Esophagus (tissue), 2 donors: ENCODE data around the gene LEP. TPM values are rescaled to one million over a fixed set of nuclear protein-coding genes. Genes with fewer than 3 reads are reported as not detected.
A peak's percentile ranks its signal among the peaks of the same experiment; 100 is the strongest.

Experiments used
- H3K27ac ChIP-seq, 2 donors: one replicate each; pipeline ENCODE4 v1.5.1; 2013; ENCODE audit warnings: low read depth in 2 of 2, mild to moderate bottlenecking in 2 of 2, inconsistent platforms in 1 of 2, low read length in 1 of 2, moderate library complexity in 1 of 2
- H3K27me3 ChIP-seq, 2 donors: one replicate each; pipeline ENCODE4 v1.6.1; 2013; ENCODE audit warnings: low read length in 2 of 2, control low read depth in 1 of 2, mild to moderate bottlenecking in 1 of 2; ENCODE audit not compliant: insufficient read depth in 2 of 2, control insufficient read depth in 1 of 2
- H3K36me3 ChIP-seq, 2 donors: one replicate each; pipeline ENCODE4 v1.6.1; 2013; ENCODE audit warnings: low read length in 1 of 2; ENCODE audit not compliant: control insufficient read depth in 2 of 2, insufficient read depth in 2 of 2
- H3K4me1 ChIP-seq, 2 donors: one replicate each; pipeline ENCODE4 v1.6.1; 2013; ENCODE audit warnings: low read length in 1 of 2; ENCODE audit not compliant: control insufficient read depth in 2 of 2, insufficient read depth in 2 of 2
- H3K4me3 ChIP-seq, 2 donors: one replicate each; pipeline ENCODE4 v1.5.1; 2013; ENCODE audit warnings: low read length in 2 of 2, mild to moderate bottlenecking in 2 of 2, low read depth in 1 of 2, moderate library complexity in 1 of 2
- H3K9me3 ChIP-seq, 2 donors: one replicate each; pipeline ENCODE4 v1.6.1; 2013; ENCODE audit warnings: mild to moderate bottlenecking in 2 of 2, low read depth in 1 of 2, low read length in 1 of 2, moderate library complexity in 1 of 2; ENCODE audit not compliant: control insufficient read depth in 2 of 2, insufficient read depth in 1 of 2
- WGBS, 2 donors: extraction: QIAGEN DNeasy Blood & Tissue Kit; methylation state at CpG; one replicate each; pipeline ENCODE4 v1.1.7; 2013; 5-methylcytosine and 5-hydroxymethylcytosine counted together
- polyA plus RNA-seq, 2 donors: library from polyadenylated mRNA; stranded (reverse); fragments of 200-250 nt; gene quantifications; one replicate each; pipeline ENCODE4 v1.2.3, GENCODE V29; 2013
- donor health status: healthy with polysubstance abuse.
- donor health status: Bipolar disorder and iron deficiency.

The LEP gene
- polyA plus RNA-seq, 2 donors, result 0.02 TPM

DNA sequence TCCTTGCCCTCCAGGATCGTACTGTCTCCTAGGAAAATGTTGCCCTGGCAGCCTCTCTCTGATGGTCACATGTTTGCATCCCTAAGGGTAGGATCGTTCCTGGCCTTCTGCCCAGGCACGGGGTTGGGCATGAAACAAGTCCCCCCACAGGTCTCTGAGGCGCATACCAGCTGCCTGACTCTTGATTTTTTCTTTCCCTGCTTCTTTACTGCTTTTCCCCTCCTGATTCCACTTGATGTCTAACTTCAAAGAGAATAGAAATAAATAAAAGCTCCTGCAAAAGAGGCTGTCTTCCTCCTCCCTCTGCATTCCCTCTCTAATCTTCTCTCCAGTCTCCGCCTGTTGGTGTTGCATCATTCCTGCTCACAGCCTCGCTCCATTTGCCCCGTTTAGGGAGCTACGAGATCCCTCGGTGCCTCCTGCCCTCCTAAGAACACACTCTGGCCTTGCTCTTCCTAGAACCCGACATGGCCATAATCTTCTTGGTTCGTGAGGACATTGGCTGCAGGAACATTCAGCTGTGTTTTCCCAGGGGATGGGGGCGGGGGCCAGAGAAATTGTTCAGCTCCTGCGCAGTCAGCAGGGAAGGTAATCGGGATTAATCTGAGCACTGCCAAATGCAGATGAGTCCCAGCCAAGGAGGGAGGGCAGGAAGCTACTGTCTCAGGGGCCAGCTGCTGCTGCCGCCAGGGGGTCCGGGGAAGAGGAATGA lies 26.0 kb downstream of the LEP start:
- H3K9me3 ChIP-seq, result no peaks in the 10 kb centered on the region
- H3K27me3 ChIP-seq, result no peaks in the 10 kb centered on the region
- peaks cover 4 to 26% of the 10 kb centered on the region in 2 donors for H3K4me1 ChIP-seq
- H3K27ac ChIP-seq, result peak overlapping the region; percentile 88 to 90
- no peaks in the 10 kb centered on the region for H3K36me3 ChIP-seq
- WGBS, 2 donors, result 15 to 18% methylated on average over 16 of the region's 16 CpGs
- H3K4me3 ChIP-seq, result peak overlapping the region in 1 of 2 donors; percentile 16

DNA sequence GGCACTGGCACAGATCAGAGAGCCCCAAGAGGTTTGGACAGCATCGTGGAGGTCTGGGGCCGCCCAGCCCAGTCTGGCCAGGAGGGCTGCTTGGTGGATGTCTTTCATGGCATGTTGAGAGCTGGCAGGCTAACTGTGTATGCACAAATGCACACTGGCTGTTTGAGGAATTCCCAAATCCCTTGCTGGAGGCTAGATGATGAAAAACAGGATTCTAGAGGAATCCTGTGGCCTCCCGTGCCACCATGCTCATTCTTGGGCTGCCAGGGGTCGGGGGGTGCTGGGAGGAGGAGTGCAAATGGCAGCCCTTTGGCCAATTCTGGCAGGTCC lies 26.5 kb downstream of the LEP start:
- Histone ChIP-seq H3K9me3 (no peaks in the 10 kb centered on the region), H3K27me3 (no peaks in the 10 kb centered on the region), H3K36me3 (no peaks in the 10 kb centered on the region), H3K27ac (peak overlapping the region; percentile 88 to 90), H3K4me1 (peaks cover 3 to 26% of the 10 kb centered on the region in 2 donors), H3K4me3 (peak overlapping the region in 1 of 2 donors; percentile 16)
- 35 to 52% methylated on average over 4 of the region's 4 CpGs for WGBS, 2 donors

DNA sequence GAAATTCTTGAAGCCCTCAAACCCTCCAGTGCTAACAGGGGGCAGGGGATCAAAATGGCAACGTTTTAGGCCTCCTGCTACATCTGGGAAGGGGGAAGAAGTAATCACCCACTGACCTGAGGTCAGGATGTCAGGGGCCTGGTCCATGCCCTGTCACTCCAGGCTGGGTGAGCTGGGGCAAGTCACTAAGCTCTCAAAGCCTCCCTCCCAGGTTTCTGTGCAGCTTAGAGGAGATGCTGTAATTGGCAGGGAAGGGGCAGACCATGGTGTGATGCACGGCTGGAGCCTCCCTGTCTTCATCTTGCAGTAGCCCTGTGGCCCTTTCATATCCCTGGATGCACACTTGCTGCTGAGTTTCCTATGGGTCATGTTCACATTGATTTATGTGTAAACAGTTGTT lies 27.2 kb downstream of the LEP start:
- H3K36me3 ChIP-seq, result no peaks in the 10 kb centered on the region
- H3K4me1 ChIP-seq, result peaks cover 2 to 26% of the 10 kb centered on the region in 2 donors
- no peaks in the 10 kb centered on the region for H3K9me3 ChIP-seq
- H3K27me3 ChIP-seq, result no peaks in the 10 kb centered on the region
- H3K27ac ChIP-seq, result peak overlapping the region in 1 of 2 donors; percentile 90
- WGBS, 2 donors, result 39 to 59% methylated on average over 2 of the region's 2 CpGs
- H3K4me3 ChIP-seq, result no peak overlapping the region

DNA sequence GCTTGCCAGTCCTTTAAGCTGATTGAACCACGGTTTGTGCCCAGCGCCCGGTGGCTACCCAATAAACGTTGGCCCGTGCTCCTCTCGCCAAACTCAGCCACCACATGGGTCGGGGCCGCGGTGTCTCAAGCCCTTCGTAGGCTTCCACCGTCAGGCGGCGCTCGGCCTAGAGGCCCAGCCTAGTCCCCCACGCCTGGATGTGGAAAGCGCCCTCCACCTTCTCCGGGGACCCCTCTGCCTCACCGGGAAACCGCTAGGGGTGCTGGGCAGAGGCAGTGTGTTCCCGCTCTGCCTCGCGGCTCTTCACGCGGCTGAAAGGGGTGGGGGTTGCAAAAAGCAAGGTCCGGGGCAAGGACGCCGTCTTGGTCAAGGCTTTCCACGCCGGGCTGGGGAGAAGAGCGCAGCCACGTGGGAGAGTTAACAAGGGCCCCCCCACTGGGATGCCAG lies 29.8 kb downstream of the LEP start:
- Histone ChIP-seq H3K9me3 (no peaks in the 10 kb centered on the region), H3K27me3 (no peaks in the 10 kb centered on the region), H3K27ac (no peak overlapping the region), H3K36me3 (no peaks in the 10 kb centered on the region), H3K4me1 (peaks cover 5 to 20% of the 10 kb centered on the region in 2 donors), H3K4me3 (no peak overlapping the region)
- 44 to 59% methylated on average over 31 of the region's 31 CpGs for WGBS, 2 donors

DNA sequence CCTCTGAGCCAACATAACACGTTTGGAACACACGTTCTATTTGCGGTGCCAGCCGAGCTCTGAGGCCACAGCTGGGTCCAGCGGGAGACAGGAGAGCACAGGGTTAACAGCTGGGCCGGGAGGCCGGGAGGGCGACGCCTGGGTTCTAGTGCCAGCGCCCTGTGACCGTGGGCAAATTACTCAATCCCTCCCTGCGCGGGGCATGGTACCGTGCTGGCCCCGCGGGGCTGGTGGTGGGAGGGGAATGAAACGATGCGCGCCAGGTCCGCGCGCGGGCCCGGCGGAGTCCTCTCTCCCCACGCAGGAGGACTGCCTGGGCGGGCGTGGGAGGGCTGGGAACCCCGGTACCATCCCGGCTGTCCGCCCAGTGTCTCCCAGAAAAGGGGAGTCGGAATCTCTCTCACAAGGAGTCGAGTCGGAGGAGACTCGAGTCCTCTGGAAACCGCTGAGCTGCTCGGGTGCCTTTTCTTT lies 30.4 kb downstream of the LEP start:
- H3K27ac ChIP-seq, result no peak overlapping the region
- no peaks in the 10 kb centered on the region for H3K36me3 ChIP-seq
- H3K9me3 ChIP-seq, result no peaks in the 10 kb centered on the region
- no peaks in the 10 kb centered on the region for H3K27me3 ChIP-seq
- 6 to 8% methylated on average over 34 to 37 of the region's 37 CpGs for WGBS, 2 donors
- peaks cover 7 to 19% of the 10 kb centered on the region in 2 donors for H3K4me1 ChIP-seq
- peak overlapping the region; percentile 32 for H3K4me3 ChIP-seq

DNA sequence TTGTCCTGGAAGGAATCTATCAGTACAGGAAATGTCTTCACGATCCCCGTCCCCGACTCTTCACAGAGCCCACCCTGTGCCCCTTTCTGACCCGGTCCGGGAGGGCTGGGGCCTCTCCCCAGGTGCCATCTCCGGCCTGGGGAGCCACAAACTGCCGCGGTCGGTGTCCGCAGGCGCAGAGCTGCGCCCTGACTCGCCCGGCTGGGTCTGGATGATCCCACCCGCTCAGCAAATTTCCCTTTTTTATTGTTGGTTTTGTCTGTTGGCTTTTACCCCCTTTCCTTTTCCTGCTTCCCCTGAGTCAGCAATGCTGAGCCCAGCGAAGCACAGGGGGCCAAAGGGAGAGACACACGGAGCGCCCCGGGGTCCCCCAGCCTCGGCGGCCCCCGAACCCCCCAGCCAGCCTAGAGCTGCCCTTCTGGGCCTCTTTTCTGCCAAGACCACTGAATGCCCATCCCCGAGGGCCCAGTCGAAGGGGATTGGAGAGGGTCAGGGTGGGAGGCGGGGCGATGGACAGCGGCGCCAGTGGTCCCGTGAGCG lies 30.9 kb downstream of the LEP start:
- H3K9me3 ChIP-seq, result no peaks in the 10 kb centered on the region
- no peaks in the 10 kb centered on the region for H3K36me3 ChIP-seq
- no peak overlapping the region for H3K27ac ChIP-seq
- no peaks in the 10 kb centered on the region for H3K27me3 ChIP-seq
- WGBS, 2 donors, result 30 to 31% methylated on average over 30 of the region's 30 CpGs
- peaks cover 7 to 16% of the 10 kb centered on the region in 2 donors for H3K4me1 ChIP-seq
- H3K4me3 ChIP-seq, result peak overlapping the region; percentile 32

DNA sequence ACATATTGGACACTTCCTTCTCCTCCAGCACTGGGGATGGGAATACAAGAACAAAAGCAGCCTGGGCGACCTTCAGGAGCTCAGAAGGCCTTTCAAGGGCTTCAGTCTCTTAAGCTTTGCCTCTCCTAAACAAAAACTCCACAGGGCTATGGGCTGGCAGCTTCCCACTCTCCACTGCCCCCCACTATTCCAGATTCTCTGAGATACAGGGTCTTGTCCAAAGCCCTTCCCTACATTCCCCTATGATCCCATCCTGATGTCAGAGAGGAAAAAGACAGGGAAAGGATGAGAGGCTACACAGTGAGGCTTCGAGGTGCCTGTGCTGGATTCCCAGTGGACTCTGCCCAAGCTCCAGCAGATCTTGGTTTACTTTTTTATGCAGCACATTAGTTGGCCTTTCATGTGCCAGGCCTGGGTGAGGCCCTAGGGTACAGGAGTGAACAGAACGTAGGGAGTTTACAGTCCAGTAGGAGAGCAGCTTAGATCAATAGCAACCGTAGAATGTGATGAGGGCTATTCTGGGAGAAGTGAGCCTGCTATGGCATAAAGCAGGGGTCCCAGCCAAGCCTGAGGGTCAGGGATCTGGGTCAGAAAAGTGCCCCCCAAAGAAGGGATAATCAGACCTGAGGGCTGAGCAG lies 33.3 kb downstream of the LEP start:
- H3K9me3 ChIP-seq, result no peaks in the 10 kb centered on the region
- H3K27ac ChIP-seq, result no peak overlapping the region
- 77 to 91% methylated on average over 4 of the region's 4 CpGs for WGBS, 2 donors
- H3K4me1 ChIP-seq, result peaks cover 4 to 8% of the 10 kb centered on the region in 2 donors
- H3K4me3 ChIP-seq, result no peak overlapping the region
- H3K36me3 ChIP-seq, result no peaks in the 10 kb centered on the region
- H3K27me3 ChIP-seq, result no peaks in the 10 kb centered on the region

DNA sequence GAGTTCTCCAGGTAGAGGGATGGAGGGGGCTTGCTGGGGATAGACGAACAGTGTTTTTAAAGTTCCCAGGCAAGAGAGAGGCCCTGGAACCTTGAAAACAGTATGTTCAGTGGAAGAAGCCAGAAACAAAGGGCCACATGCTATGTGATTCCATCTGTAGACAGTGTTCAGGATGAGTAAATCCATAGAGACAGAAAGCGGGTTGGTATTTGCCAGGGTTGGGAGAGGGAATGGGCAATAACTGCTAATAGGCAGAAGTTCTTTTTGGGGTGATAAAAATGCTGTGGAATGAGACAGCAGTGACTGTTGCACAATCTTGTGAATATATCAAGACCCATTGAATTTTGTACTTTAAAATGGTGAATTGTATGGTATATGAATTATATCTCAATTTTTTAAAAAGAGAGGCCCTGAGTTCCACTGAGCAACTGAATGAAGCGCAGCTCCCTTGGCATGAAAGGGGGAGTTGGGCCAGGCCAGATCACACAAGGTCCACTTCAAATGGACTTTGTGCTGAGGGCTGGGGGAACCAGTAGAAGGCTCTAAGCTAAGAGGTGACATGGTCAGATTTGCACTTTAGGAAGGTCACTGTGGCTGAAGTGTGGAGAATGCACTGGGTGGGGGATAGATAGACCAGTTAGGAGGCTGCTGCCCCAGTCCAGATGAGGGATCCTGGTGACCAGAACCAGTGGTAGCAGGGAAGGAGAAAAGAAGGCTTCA lies 34.0 kb downstream of the LEP start:
- Histone ChIP-seq H3K4me3 (no peak overlapping the region), H3K36me3 (no peaks in the 10 kb centered on the region), H3K27ac (no peak overlapping the region), H3K27me3 (no peaks in the 10 kb centered on the region), H3K9me3 (no peaks in the 10 kb centered on the region), H3K4me1 (peaks cover 4 to 8% of the 10 kb centered on the region in 2 donors)
- 61 to 63% methylated on average over 3 of the region's 3 CpGs for WGBS, 2 donors

DNA sequence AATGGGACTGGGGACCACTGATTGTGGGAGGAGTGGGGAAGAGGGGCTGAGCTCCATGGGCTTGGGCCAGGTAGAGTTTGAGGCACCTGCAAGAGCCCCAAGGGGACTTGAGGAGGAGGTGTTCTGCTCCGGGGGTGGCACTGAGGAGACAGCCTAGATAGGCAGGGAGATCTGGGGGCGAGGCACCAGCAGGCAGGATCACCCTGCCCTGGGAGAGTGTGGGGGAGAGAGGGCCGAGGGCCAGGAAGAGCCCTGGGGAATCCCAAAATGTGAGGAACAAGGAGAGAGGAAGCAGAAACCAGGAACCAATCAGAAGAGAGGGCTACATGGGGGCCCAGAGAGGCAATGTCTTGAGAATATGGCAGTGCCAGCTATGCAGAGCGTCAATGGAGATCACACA lies 34.6 kb downstream of the LEP start:
- Histone ChIP-seq H3K27me3 (no peaks in the 10 kb centered on the region), H3K9me3 (no peaks in the 10 kb centered on the region), H3K4me1 (peaks cover 4 to 8% of the 10 kb centered on the region in 2 donors), H3K4me3 (no peak overlapping the region), H3K36me3 (no peaks in the 10 kb centered on the region), H3K27ac (no peak overlapping the region)
- 80% methylated on average over 4 of the region's 4 CpGs for WGBS, 2 donors
